Lung microvascular endothelial cell (primary cell): ENCODE data around the gene MYO5A. TPM values are rescaled to one million over a fixed set of nuclear protein-coding genes. Genes with fewer than 3 reads are reported as not detected.
A peak's percentile ranks its signal among the peaks of the same experiment; 100 is the strongest.
"Not testable (repeated sequence)": the region's sequence is repeated elsewhere in the genome, so short reads cannot be mapped to it uniquely, and the experiment has no call there.

Experiments used
- DNase-seq, 2 donors: peaks; one replicate each; pipeline versions ENCODE4 v3.0.0 to v3.0.0-alpha.2; 2010; ENCODE audit warnings: low read depth in 2 of 2
- total RNA-seq: library from RNA; depleted of rRNA; stranded (reverse); fragments of >200 nt; gene quantifications from 2 replicates; pipeline ENCODE4 v1.2.1, GENCODE V29; 2014

MYO5A gene
- total RNA-seq, 1 donor from 2014 or later, result 21.2 TPM

DNA sequence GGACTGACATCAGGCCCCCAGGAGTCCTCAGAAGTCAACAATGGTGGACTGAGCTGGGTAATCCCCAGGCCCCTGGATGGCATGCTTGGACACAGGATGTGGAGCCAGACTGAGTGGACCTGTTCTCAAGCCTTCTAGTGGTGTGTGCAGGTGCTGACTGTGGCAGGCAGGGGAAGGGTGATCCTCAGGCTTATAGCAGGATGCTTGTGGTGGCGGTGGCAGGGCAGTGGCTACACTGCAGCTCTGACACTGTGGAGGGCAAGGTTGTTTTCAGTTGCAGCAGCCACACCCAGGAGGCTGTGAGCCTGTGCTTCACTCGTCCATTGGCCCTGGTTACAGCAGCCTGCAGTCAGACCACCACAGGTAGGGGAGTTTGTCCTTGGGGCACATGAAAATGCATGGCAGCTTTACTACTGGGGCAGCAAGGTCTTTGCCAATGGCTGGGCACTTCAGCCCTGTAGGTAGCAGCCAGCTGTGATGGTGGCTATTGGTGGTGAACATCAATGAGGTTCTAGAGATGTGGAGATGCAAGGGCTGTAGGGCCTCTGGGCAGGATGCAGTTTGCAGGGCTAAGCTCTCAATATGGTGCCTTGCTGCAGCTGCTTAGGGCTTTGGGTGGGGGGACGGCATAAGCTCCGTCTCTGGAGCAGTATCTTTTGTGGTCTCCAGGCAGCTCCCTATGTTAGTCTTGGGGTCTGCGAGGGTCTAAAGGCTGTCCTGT lies 17.5 kb upstream of the MYO5A start:
- DNase-seq, result no peak

GRCh38 chr15:52540374-52541012 lies 11.8 kb upstream of the MYO5A start:
- DNase-seq, result no peak

GRCh38 chr15:52537459-52537858 lies 8.8 kb upstream of the MYO5A start:
- DNase-seq, result no peak

DNA sequence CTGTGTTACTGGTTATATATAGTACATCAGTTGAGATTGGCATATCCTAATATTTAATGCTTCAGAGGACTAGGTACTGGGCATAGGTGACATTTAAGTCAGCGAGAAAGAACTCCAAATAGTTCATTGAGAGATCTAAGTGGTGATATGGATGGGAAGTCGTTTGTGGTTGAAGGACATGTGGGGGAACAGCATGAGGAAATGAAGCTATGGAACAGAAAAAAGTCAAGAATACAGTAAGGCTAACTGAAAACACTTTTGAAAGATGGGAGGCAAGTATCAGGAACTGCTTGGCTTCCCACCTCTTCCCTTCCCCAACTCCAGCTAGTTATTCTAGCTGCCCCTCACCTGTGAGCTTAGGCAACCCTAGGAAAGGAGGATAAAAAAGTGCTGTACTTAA lies 3.7 kb upstream of the MYO5A start:
- no peak for DNase-seq

GRCh38 chr15:52529940-52530339 lies 1.3 kb upstream of the MYO5A start:
- no peak for DNase-seq

DNA sequence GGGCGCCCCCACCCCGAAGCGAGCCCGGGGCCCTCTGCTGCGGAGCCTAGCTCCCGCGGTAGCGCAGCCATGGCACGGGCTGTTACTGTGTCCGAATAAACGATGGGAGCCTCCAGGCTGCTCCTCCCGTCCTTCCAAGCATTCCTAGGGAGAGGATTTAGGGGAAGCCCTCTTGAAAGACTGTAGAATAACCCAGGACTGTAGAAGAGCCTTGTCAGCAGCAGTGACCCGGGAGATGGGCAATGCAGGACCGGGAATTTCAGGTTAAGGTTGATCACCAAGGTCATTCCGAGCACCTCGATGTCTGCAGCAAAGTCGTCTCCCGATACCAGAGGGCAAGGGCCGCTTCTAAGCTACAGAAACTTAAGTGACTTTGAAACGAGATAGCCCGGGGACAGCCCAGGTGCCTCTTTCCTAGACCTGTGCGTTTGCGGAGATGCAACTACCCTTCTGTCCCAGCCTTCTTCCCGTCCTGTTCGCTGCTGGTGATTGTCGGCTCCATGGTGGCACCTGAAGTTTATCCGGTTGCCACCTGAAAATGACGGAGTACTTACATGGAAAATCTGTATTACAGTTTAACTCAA lies 753 bp upstream of the MYO5A start:
- DNase-seq, result peak in 1 of 2 donors; percentile 6

DNA sequence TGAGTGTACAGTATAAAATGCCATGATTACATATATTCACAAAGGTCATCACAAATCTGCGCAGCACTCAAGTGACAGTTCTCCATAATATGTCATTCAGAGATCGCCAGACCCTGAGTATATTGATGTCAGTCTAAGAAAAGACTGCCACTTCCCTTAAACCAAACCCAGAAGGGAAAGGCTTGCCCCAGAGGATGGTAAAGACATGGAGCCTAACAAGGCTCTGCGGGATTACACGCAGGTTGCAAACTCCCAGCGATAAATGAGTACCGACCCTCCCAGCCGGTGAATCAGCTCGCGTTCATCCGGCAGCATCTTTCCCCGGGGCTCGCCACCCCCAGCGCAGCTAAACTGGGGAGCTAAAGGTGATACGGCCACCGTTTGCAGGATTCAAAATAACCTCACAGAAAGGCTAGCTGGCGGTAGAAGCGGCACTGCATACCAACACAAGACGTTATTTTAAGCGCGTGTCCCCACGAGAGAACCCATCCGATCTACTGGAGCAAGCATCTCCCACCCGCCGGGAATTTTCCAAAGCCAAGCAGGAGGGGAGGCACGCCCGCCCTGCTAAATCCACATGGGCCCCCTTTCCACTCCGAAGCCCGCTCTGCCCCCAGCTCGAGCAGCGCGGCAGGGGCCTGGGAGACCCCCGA lies 643 bp downstream of the MYO5A start:
- DNase-seq, result peak; percentile 45 to 55

DNA sequence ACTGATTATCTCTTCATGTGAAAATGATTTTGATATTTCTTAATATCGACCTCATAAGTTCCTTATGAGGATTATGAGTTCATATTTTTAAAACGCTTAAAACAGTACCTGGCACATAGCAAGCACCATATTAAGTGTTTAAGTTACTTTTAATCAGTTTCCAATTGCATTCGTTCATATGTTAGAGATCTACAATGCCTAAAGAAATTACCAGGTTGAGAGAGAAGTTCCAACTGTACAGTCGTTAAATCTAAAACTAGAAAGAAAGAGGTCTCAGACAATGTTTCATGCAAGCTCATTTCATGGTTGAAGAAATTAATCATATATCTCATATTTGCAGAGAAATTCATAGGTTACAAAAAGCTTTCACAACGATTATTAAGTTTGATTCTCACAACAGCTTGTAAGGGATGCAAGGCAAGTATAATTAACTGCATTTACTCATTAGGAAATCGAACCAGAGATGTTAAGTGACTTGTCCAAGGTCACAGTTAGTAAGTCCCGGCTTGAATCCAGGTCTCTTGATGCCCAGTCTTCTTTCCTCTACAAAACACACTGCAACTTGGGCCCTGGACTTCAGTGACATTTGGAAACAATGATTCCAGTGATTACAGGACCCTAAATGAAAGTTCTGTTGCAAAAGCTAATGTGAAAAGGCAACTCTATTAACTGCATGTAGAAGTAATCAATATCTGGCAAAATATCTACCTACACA lies 1.3 kb downstream of the MYO5A start:
- no peak for DNase-seq

DNA sequence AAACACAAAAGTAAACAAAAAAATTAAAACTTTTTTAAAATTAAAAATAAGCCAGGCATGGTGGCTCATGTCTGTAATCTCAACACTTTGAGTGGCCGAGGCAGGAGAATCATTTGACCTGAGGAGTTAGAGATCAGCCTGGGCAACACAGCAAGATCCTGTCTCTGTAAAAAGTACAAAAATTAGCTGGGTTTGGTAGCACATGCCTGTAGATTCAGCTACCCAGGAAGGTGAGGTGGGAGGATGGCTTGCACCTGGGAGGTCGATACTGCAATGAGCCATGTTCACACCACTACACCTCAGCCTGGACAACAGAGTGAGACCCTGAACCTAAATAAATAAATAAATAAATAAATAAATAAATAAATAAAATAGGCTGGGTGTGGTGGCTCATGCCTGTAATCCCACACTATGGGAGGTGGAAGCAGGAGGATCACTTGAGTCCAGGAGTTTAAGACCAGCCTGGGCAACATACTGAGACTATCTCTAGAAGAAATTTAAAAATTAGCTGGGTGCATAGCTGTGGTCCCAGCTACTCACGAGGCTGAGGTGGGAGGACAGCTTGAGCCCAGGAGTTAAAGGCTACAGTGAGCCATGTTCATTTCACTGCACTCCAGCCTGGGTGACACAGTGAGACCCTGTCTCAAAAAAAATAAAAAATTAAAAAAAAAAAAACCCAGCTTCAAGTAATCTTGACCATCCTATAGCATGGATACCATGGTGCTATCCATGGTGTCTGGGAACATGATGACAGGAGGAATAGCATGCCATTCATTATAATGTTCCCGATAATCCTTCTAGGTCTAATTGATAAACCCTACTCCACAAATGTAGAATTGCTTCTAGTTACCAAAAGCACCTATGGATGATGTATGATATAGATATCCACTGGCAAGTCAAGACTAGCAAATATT lies 4.2 kb downstream of the MYO5A start:
- no peak for DNase-seq

- DNase-seq, result no peak
Observed at GRCh38 chr15:52523647-52524046, 5.0 kb downstream of the MYO5A start.

GRCh38 chr15:52523192-52523591 lies 5.5 kb downstream of the MYO5A start:
- peak; percentile 43 to 77 for DNase-seq

GRCh38 chr15:52521682-52522081 lies 7.0 kb downstream of the MYO5A start:
- no peak for DNase-seq

DNA sequence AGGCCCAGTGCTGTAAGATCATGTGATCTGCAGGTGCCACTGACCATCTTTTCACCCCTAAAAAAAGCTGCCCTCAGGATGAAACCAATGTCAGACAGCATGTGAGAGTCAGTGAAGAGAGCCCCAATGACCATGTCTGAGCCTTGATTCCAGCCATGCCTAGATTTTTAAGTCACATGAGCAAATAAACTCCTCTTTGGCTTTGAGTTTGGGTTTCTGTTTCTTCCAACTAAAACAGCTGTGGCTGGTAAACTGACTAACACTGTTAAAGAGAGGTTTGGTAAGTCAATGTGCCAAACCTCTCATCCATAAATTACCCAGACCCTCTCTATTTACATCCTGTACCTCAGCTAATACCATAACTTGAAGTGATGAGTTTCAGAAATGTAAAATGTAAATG lies 8.3 kb downstream of the MYO5A start:
- DNase-seq, result no peak

GRCh38 chr15:52518487-52519371 lies 10.0 kb downstream of the MYO5A start:
- no peak for DNase-seq

DNA sequence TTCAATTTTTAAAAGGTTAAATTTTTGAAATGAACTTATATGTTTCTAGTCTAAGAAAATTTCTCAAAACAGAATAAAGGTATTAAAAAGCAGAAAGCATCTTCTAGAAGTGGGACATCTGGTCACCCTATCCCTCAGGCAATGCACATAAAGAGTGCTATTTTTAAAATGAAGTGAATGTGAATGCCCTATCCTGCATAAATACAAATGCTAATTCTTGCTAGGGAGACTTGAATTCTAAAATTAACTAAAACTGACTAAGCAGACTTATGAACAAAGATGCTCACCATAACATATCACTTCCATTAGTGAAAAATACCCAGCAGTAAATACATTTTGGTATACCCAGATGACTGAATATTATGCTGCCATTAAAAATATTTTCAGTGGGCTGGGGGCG lies 11.7 kb downstream of the MYO5A start:
- DNase-seq, result no peak

GRCh38 chr15:52515343-52515742 lies 13.3 kb downstream of the MYO5A start:
- no peak for DNase-seq

DNA sequence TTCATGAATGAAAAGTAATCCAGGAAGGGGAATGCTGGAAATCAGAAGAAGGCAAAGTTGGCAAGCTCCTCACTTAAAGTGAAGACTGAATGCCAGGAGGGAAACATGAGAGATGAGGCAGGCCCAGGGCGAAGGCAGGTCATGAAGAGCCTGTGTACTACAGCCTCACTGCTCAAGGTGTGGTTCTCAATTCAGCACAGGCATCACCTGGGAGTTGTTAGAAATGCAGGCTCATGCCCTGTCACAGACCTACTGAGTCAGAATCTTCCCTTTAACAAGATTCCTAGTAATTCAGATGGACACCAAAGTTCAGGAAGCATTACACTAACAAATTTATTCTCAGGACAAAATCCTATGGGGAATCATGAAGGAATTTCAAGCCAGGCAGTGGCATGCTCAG lies 14.2 kb downstream of the MYO5A start:
- no peak for DNase-seq

- DNase-seq, result not testable (repeated sequence)
Observed at GRCh38 chr15:52512869-52513268, 15.8 kb downstream of the MYO5A start.

- no peak for DNase-seq
Observed at GRCh38 chr15:52511084-52511483, 17.6 kb downstream of the MYO5A start.
